Measurements from ENCODE around the gene PRR19.

The PRR19 gene

DNA sequence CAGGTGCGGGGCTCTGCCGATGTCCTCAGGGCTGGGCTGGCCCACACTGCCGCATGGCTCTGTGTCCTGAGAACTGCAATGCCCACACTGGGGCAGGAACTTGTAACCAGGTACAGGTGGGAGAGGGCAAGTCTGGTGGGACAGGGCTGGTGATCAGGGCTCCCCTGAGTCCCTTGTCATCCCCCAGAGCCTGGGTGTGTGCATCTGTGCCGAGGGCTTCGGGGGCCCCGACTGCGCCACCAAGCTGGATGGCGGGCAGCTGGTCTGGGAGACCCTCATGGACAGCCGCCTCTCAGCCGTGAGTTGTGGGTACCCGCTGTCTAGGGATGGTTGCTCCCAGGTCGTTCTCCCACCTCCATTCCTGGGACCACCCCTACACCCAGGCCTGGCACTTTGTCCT is 54.0 kb downstream of the PRR19 start:
- DNase-seq: no peak
- TF ChIP-seq GATA1 (IDR thresholded peaks at IDR 0.05; ENCODE audit: low read depth, low read length): no peak
- no peak for TF ChIP-seq POLR2A (IDR thresholded peaks at IDR 0.05; ENCODE audit: low read length)

DNA sequence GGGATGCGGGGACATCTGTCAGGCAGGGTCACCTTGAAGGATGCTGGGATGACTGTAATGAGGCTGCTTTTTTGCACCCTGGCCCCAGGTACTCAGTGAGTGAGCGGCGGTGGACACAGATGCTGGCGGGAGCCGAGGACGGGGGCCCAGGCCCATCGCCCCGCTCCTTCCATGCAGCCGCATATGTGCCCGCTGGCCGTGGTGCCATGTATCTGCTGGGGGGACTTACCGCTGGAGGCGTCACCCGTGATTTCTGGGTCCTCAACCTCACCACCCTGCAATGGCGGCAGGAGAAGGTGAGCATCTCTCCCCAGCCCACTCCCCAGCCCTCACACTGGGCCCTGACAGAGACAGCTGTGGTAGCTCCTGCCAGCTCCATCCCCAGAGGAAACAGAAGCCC is 54.8 kb downstream of the PRR19 start:
- TF ChIP-seq GATA1 (IDR thresholded peaks at IDR 0.05; ENCODE audit: low read depth, low read length): no peak
- no peak for TF ChIP-seq POLR2A (IDR thresholded peaks at IDR 0.05; ENCODE audit: low read length)
- no peak for DNase-seq

DNA sequence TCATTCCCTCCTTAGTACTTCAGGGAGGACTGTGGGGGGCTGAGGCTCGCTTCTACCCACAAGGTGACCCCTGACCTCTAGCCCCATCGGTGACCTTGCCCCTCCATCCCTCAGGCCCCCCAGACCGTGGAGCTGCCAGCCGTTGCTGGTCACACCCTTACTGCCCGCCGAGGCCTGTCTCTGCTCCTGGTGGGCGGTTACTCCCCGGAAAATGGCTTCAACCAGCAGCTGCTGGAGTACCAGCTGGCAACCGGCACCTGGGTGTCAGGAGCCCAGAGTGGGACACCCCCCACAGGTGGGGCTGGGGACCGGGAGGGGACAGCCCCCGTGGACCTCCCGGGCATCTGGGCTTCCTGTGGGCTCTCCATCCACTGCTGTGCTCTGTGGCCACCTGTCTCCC is 55.4 kb downstream of the PRR19 start:
- TF ChIP-seq GATA1 (IDR thresholded peaks at IDR 0.05; ENCODE audit: low read depth, low read length): no peak
- DNase-seq: no peak
